ENCODE results near the gene L2HGDH. TPM values are rescaled to one million over a fixed set of nuclear protein-coding genes. Genes with fewer than 3 reads are reported as not detected.

The L2HGDH gene
- total RNA-seq, 1 experiment from 2014 or later, result 22.6 TPM

DNA sequence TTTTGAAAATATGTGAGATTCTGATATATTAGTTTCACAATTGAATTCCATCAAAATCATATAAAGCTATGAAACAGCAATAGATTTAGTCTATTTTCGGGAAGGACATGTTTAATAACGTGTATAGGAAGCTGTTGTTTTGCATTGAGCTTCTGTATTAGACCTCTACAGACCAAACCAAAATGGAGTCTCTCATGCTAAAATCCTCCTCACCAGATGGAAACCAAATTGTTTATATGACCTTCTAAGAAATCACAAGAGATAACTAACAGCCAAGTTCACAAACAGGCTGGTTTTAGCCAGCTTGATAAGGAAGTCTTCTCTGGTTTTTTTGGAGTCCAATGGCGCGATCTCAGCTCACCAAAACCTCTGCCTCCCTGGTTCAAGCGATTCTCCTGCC lies 23.9 kb downstream of the L2HGDH start:
- no peaks in the 10 kb centered on the region for H4K20me1 ChIP-seq (ENCODE audit: control insufficient read depth, insufficient read depth, insufficient read length)
- H4K5ac ChIP-seq (ENCODE audit: insufficient read length, low read depth, low read length), result no peak overlapping the region
- no peaks in the 10 kb centered on the region for H3K79me1 ChIP-seq (ENCODE audit: insufficient read depth, low read depth, low read length, poor library complexity, severe bottlenecking)
- Mint-ChIP-seq H3K4me3 (no peak overlapping the region), H3K9me3 (no peaks in the 10 kb centered on the region), H3K27ac (no peak overlapping the region), H3K36me3 (ENCODE audit: insufficient read depth in 1 of 3, low read depth in 3 of 3) (peaks cover 6 to 16% (median 15%) of the 10 kb centered on the region in 3 experiments; a peak in 5 of 7 replicates), H3K27me3 (ENCODE audit: low read depth) (no peaks in the 10 kb centered on the region), H3K4me1 (no peaks in the 10 kb centered on the region)
- H2BK5ac ChIP-seq (ENCODE audit: insufficient read length, low read length), result no peak overlapping the region
- DNase-seq, result no peak
- no peak overlapping the region for H3K23ac ChIP-seq (ENCODE audit: insufficient read length, low read depth, low read length)
- H4K8ac ChIP-seq (replicated peaks; ENCODE audit: insufficient read length, low read depth, low read length), result no peak overlapping the region
- H2BK15ac ChIP-seq (ENCODE audit: low read depth, low read length), result no peak overlapping the region
- no peak overlapping the region for H3K4ac ChIP-seq (ENCODE audit: low read depth, low read length)
- no peak overlapping the region for H3K9ac ChIP-seq (ENCODE audit: extremely low read depth, insufficient read length, low read length)
- no peaks in the 10 kb centered on the region for H3K27me3 ChIP-seq (ENCODE audit: insufficient read depth, low read length)
- no peak overlapping the region for H3K18ac ChIP-seq (ENCODE audit: insufficient read length, low read depth, low read length)
- no peak overlapping the region for H2BK120ac ChIP-seq (ENCODE audit: low read depth, low read length, poor library complexity, severe bottlenecking)
- no peaks in the 10 kb centered on the region for H3K4me1 ChIP-seq (ENCODE audit: insufficient read depth, low read length)
- H3T11ph ChIP-seq (ENCODE audit: low read length), result no peak overlapping the region
- no peak overlapping the region for H2AK5ac ChIP-seq (ENCODE audit: insufficient read length, low read length)
- H3K27ac ChIP-seq (ENCODE audit: insufficient read length, low read depth, low read length), result no peak overlapping the region
- no peak overlapping the region for H3K14ac ChIP-seq (ENCODE audit: insufficient read depth, low read length)
- no peak overlapping the region for H2BK20ac ChIP-seq (ENCODE audit: low read depth, low read length, poor library complexity, severe bottlenecking)
- H3K79me2 ChIP-seq (ENCODE audit: insufficient read depth, low read length), result no peaks in the 10 kb centered on the region
- H3K9me3 ChIP-seq (ENCODE audit: control insufficient read depth, low read depth, low read length), result no peaks in the 10 kb centered on the region
- H2BK12ac ChIP-seq (ENCODE audit: insufficient read length, low read depth, low read length), result no peak overlapping the region
- TF ChIP-seq, protein P1, sequence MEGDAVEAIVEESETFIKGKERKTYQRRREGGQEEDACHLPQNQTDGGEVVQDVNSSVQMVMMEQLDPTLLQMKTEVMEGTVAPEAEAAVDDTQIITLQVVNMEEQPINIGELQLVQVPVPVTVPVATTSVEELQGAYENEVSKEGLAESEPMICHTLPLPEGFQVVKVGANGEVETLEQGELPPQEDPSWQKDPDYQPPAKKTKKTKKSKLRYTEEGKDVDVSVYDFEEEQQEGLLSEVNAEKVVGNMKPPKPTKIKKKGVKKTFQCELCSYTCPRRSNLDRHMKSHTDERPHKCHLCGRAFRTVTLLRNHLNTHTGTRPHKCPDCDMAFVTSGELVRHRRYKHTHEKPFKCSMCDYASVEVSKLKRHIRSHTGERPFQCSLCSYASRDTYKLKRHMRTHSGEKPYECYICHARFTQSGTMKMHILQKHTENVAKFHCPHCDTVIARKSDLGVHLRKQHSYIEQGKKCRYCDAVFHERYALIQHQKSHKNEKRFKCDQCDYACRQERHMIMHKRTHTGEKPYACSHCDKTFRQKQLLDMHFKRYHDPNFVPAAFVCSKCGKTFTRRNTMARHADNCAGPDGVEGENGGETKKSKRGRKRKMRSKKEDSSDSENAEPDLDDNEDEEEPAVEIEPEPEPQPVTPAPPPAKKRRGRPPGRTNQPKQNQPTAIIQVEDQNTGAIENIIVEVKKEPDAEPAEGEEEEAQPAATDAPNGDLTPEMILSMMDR (conservative IDR thresholded peaks at IDR 0.05), result no peak
- no peaks in the 10 kb centered on the region for H3K23me2 ChIP-seq (ENCODE audit: insufficient read length, low read depth, low read length, poor library complexity, severe bottlenecking)
- H4K91ac ChIP-seq (ENCODE audit: insufficient read length, low read depth, low read length), result no peak overlapping the region
- no CpG with 5 or more reads among the region's 5 CpGs for WGBS (ENCODE audit: extremely low coverage, insufficient read length, low lambda C conversion rate)
- H3K56ac ChIP-seq (ENCODE audit: insufficient read length, low read depth, low read length), result no peak overlapping the region
- H2AFZ ChIP-seq (ENCODE audit: low read length), result no peak overlapping the region
- no peak overlapping the region for H3K4me2 ChIP-seq (ENCODE audit: insufficient read depth, insufficient read length, low read length)

Data from H9 (cell line).